Keratinocyte (primary cell): Measurements from ENCODE around the gene OPHN1.

Experiments
- EZH2 ChIP-seq: IDR thresholded peaks from one replicate; pipeline ENCODE4 v1.6.1; 2012; ENCODE audit warnings: inconsistent platforms, mild to moderate bottlenecking, low read length, moderate library complexity
- TF ChIP-seq, protein P1 (sequence below), 3 experiments: IDR thresholded peaks in 1 of 3; conservative IDR thresholded peaks in 1 of 3; optimal IDR thresholded peaks in 1 of 3; 2 replicates in 2 of 3; 3 replicates in 1 of 3; pipeline versions ENCODE3 to v1.5.1; 2011; ENCODE audit warnings: low read length in 3 of 3, mild to moderate bottlenecking in 3 of 3, moderate library complexity in 2 of 3, control low read depth in 1 of 3, inconsistent platforms in 1 of 3; ENCODE audit not compliant: insufficient read depth in 2 of 3; ENCODE audit errors: extremely low read depth in 1 of 3

DNA sequence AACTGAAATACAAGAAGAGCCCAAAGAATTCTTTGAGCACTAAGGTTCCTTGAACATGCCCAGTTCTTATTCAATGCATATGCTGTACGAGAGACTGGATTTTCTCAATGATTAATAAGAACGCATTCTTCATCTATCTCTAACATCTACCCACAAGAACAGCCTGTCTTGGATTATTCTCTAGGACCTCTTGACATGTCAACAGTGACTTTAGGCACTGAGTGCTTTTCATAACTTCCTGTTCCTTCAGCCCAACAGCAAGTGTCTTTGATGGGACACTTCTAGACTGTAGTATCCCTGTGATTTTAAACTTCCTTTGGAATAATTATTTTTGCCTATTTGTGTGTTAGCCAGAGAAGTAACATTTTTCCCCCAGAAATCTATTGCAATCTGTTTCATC, 69.3 kb downstream of the OPHN1 start:
- TF ChIP-seq, protein P1, sequence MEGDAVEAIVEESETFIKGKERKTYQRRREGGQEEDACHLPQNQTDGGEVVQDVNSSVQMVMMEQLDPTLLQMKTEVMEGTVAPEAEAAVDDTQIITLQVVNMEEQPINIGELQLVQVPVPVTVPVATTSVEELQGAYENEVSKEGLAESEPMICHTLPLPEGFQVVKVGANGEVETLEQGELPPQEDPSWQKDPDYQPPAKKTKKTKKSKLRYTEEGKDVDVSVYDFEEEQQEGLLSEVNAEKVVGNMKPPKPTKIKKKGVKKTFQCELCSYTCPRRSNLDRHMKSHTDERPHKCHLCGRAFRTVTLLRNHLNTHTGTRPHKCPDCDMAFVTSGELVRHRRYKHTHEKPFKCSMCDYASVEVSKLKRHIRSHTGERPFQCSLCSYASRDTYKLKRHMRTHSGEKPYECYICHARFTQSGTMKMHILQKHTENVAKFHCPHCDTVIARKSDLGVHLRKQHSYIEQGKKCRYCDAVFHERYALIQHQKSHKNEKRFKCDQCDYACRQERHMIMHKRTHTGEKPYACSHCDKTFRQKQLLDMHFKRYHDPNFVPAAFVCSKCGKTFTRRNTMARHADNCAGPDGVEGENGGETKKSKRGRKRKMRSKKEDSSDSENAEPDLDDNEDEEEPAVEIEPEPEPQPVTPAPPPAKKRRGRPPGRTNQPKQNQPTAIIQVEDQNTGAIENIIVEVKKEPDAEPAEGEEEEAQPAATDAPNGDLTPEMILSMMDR (optimal IDR thresholded peaks at IDR 0.05 in 1 of 3, IDR thresholded peaks at IDR 0.05 in 1 of 3, conservative IDR thresholded peaks at IDR 0.05 in 1 of 3; ENCODE audit: extremely low read depth in 1 of 3, insufficient read depth in 2 of 3, low read length in 3 of 3): no peak
- TF ChIP-seq EZH2: no peak
